ENCODE results near the gene VWF.
"Not testable (repeated sequence)": the region's sequence is repeated elsewhere in the genome, so short reads cannot be mapped to it uniquely, and the experiment has no call there.

Gene VWF

GRCh38 chr12:6157482-6157881, 33.0 kb upstream of the VWF start:
- no peaks in the 10 kb centered on the region for H3K36me3 ChIP-seq (replicated peaks; ENCODE audit: low read depth, low read length)
- no peak overlapping the region for H2AFZ ChIP-seq (ENCODE audit: low read depth, low read length)
- TF ChIP-seq, protein P1, sequence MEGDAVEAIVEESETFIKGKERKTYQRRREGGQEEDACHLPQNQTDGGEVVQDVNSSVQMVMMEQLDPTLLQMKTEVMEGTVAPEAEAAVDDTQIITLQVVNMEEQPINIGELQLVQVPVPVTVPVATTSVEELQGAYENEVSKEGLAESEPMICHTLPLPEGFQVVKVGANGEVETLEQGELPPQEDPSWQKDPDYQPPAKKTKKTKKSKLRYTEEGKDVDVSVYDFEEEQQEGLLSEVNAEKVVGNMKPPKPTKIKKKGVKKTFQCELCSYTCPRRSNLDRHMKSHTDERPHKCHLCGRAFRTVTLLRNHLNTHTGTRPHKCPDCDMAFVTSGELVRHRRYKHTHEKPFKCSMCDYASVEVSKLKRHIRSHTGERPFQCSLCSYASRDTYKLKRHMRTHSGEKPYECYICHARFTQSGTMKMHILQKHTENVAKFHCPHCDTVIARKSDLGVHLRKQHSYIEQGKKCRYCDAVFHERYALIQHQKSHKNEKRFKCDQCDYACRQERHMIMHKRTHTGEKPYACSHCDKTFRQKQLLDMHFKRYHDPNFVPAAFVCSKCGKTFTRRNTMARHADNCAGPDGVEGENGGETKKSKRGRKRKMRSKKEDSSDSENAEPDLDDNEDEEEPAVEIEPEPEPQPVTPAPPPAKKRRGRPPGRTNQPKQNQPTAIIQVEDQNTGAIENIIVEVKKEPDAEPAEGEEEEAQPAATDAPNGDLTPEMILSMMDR (IDR thresholded peaks at IDR 0.05; ENCODE audit: low read depth, low read length) = no peak
- no peak for TF ChIP-seq EZH2phosphoT487 (IDR thresholded peaks at IDR 0.05; ENCODE audit: low read depth)
- no peaks in the 10 kb centered on the region for H3K79me2 ChIP-seq (ENCODE audit: low read length)
- no peaks in the 10 kb centered on the region; the same call in 1 of the 2 replicates for H3K27me3 ChIP-seq (ENCODE audit: low read depth, low read length)
- no peak overlapping the region for H3K27ac ChIP-seq (ENCODE audit: low read length)
- no peak overlapping the region for H3K9ac ChIP-seq (ENCODE audit: low read length)
- H3K4me3 ChIP-seq (ENCODE audit: low read length) = no peak overlapping the region
- H4K20me1 ChIP-seq (ENCODE audit: insufficient read depth, low read length) = no peaks in the 10 kb centered on the region
- no peak overlapping the region for H3K4me2 ChIP-seq (ENCODE audit: low read length)
- no peaks in the 10 kb centered on the region for H3K9me3 ChIP-seq (ENCODE audit: insufficient read depth, low read length)
- H3K4me1 ChIP-seq (ENCODE audit: low read length) = no peaks in the 10 kb centered on the region

DNA sequence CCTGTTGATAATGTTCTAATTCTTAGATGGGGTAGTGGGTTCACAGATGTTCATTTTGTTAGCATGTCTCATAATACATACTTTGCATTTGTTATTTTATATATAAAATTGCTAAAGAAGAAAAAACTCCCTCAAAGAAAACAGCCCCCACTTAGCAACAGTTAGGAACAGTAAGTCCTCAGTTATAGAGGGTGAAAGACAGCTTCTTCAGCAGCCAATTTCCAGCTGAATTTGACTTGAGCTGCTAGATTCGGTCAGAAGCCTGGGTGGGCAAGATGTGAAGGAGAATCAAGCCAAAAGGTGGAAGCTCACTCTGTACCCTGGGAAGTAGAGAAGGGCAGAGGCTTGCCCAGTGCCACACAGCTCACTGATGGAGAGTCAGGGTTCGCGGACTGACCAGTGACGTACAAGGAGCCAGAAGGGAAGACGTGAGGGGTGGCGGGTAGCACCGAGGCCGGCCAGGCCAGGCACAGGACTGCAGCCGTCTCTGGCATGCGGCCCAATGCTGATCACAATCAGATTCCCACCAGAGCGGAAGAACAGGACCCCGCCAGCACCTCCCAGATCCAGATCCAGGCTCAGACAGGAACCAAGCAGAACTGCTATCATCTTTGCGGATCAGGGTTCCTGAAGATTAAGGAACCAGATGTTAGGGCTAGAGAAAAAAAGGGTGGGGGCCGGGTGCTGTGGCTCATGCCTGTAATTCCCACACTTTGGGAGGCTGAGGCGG, 30.4 kb upstream of the VWF start:
- no peaks in the 10 kb centered on the region; the same call in 1 of the 2 replicates for H3K27me3 ChIP-seq (ENCODE audit: low read depth, low read length)
- no peak overlapping the region for H3K4me2 ChIP-seq (ENCODE audit: low read length)
- no peaks in the 10 kb centered on the region for H4K20me1 ChIP-seq (ENCODE audit: insufficient read depth, low read length)
- H3K4me3 ChIP-seq (ENCODE audit: low read length) = no peak overlapping the region
- H3K36me3 ChIP-seq (replicated peaks; ENCODE audit: low read depth, low read length) = no peaks in the 10 kb centered on the region
- no peak overlapping the region for H3K9ac ChIP-seq (ENCODE audit: low read length)
- no peak for TF ChIP-seq EZH2phosphoT487 (IDR thresholded peaks at IDR 0.05; ENCODE audit: low read depth)
- TF ChIP-seq, protein P1 (IDR thresholded peaks at IDR 0.05; ENCODE audit: low read depth, low read length) = no peak
- no peak overlapping the region for H3K27ac ChIP-seq (ENCODE audit: low read length)
- no peaks in the 10 kb centered on the region for H3K4me1 ChIP-seq (ENCODE audit: low read length)
- no peak overlapping the region for H2AFZ ChIP-seq (ENCODE audit: low read depth, low read length)
- H3K79me2 ChIP-seq (ENCODE audit: low read length) = no peaks in the 10 kb centered on the region
- H3K9me3 ChIP-seq (ENCODE audit: insufficient read depth, low read length) = no peaks in the 10 kb centered on the region

GRCh38 chr12:6148722-6149121, 24.3 kb upstream of the VWF start:
- not testable (repeated sequence) for H4K20me1 ChIP-seq (ENCODE audit: insufficient read depth, low read length); H3K4me2 ChIP-seq (ENCODE audit: low read length); H3K27me3 ChIP-seq (ENCODE audit: low read depth, low read length); H3K4me1 ChIP-seq (ENCODE audit: low read length); H3K27ac ChIP-seq (ENCODE audit: low read length); H3K9me3 ChIP-seq (ENCODE audit: insufficient read depth, low read length); H2AFZ ChIP-seq (ENCODE audit: low read depth, low read length); H3K36me3 ChIP-seq (replicated peaks; ENCODE audit: low read depth, low read length); H3K9ac ChIP-seq (ENCODE audit: low read length); H3K79me2 ChIP-seq (ENCODE audit: low read length); H3K4me3 ChIP-seq (ENCODE audit: low read length)

DNA sequence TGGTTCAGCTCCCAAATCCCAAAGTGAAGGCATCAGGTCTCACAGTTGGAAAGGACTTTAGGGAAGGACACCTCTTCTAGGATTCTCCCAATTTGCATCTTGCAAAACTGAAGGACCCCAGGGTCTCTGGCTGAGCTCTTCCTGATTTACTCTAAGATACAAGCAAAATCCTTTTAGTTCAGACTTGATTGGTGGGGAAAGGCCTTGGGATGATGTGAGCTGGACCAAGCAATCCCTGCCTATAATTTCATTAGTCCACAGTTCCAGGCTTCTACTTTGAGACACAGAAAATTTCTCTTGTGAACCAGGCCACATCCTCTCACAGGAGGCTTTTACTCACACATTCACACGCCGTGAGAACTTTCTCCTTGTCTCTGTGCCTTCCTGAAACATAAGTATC, 23.6 kb upstream of the VWF start:
- Histone ChIP-seq H3K36me3 (replicated peaks; ENCODE audit: low read depth, low read length) (no peaks in the 10 kb centered on the region), H3K4me1 (ENCODE audit: low read length) (no peaks in the 10 kb centered on the region), H3K4me3 (ENCODE audit: low read length) (no peak overlapping the region), H3K27me3 (ENCODE audit: low read depth, low read length) (no peaks in the 10 kb centered on the region), H3K9me3 (ENCODE audit: insufficient read depth, low read length) (no peaks in the 10 kb centered on the region), H3K27ac (ENCODE audit: low read length) (no peak overlapping the region), H2AFZ (ENCODE audit: low read depth, low read length) (no peak overlapping the region), H4K20me1 (ENCODE audit: insufficient read depth, low read length) (no peaks in the 10 kb centered on the region), H3K79me2 (ENCODE audit: low read length) (no peaks in the 10 kb centered on the region), H3K9ac (ENCODE audit: low read length) (no peak overlapping the region), H3K4me2 (ENCODE audit: low read length) (no peak overlapping the region)
- TF ChIP-seq, protein P1 (IDR thresholded peaks at IDR 0.05; ENCODE audit: low read depth, low read length) = no peak
- no peak for TF ChIP-seq EZH2phosphoT487 (IDR thresholded peaks at IDR 0.05; ENCODE audit: low read depth)
